Peyer's patch (tissue), 4 donors: ENCODE measurements around the gene HDAC4.

Experiments used
- CTCF ChIP-seq, 6 experiments: fragments of 450-650 bp in 4 of 6; fragments of 200-600 bp in 2 of 6; sonication (generic) in 1 of 6; IDR thresholded peaks; one replicate each; pipeline ENCODE4 v1.5.1; 2017 to 2019; ENCODE audit warnings: antibody characterized with exemption in 6 of 6, mild to moderate bottlenecking in 3 of 6, moderate library complexity in 1 of 6
- POLR2A ChIP-seq, 2 donors: fragments of 450-650 bp; IDR thresholded peaks; one replicate each; pipeline ENCODE4 v1.5.1; 2017; ENCODE audit warnings: antibody characterized with exemption in 2 of 2, mild to moderate bottlenecking in 2 of 2, moderate library complexity in 2 of 2

GRCh38 chr2:239034561-239035341 lies 366.1 kb downstream of the HDAC4 start:
- TF ChIP-seq POLR2A (IDR thresholded peaks at IDR 0.05) (no peak), CTCF (IDR thresholded peaks at IDR 0.05) (no peak)
